Stimulated activated CD4-positive, alpha-beta T cell treated with anti-CD3 and anti-CD28 coated beads, TNF-alpha, amount 100 ng/mL, for 1 hour (primary cell): ENCODE results near the gene ZNF143.
"Not testable (repeated sequence)": the region's sequence is repeated elsewhere in the genome, so short reads cannot be mapped to it uniquely, and the experiment has no call there.

Source experiments
- DNase-seq, 3 donors: peaks; one replicate each; pipeline ENCODE4 v3.0.0-alpha.2; 2020; ENCODE audit warnings: low read depth in 3 of 3, low spot score in 1 of 3

Gene ZNF143

GRCh38 chr11:9495803-9496514, 35.1 kb downstream of the ZNF143 start:
- DNase-seq, result no peak

- no peak for DNase-seq
Observed at GRCh38 chr11:9498457-9499078, 37.8 kb downstream of the ZNF143 start.

GRCh38 chr11:9506489-9507276, 45.9 kb downstream of the ZNF143 start:
- peak; percentile 41 to 58 (median 48) for DNase-seq

- no peak for DNase-seq
Observed at GRCh38 chr11:9507277-9507580, 46.4 kb downstream of the ZNF143 start.

GRCh38 chr11:9509041-9509440, 48.2 kb downstream of the ZNF143 start:
- no peak for DNase-seq

GRCh38 chr11:9512370-9513019, 51.7 kb downstream of the ZNF143 start:
- no peak for DNase-seq

GRCh38 chr11:9514576-9514975, 53.8 kb downstream of the ZNF143 start:
- DNase-seq, result not testable (repeated sequence)

- no peak for DNase-seq
Observed at GRCh38 chr11:9516113-9516512, 55.3 kb downstream of the ZNF143 start.

- DNase-seq, result no peak
Observed at GRCh38 chr11:9518835-9519410, 58.1 kb downstream of the ZNF143 start.

GRCh38 chr11:9524001-9524400, 63.2 kb downstream of the ZNF143 start:
- no peak for DNase-seq

GRCh38 chr11:9525116-9525515, 64.3 kb downstream of the ZNF143 start:
- no peak for DNase-seq

GRCh38 chr11:9527481-9528135, 66.8 kb downstream of the ZNF143 start:
- no peak for DNase-seq

- no peak for DNase-seq
Observed at GRCh38 chr11:9528136-9528501, 67.3 kb downstream of the ZNF143 start.

- DNase-seq, result no peak
Observed at GRCh38 chr11:9528573-9529333, 67.9 kb downstream of the ZNF143 start.

GRCh38 chr11:9529334-9529650, 68.5 kb downstream of the ZNF143 start:
- DNase-seq, result no peak

GRCh38 chr11:9530020-9530621, 69.3 kb downstream of the ZNF143 start:
- no peak for DNase-seq

- DNase-seq, result no peak
Observed at GRCh38 chr11:9530901-9531625, 70.3 kb downstream of the ZNF143 start.

- no peak for DNase-seq
Observed at GRCh38 chr11:9533058-9533457, 72.2 kb downstream of the ZNF143 start.

- DNase-seq, result no peak
Observed at GRCh38 chr11:9533736-9534473, 73.1 kb downstream of the ZNF143 start.
